ENCODE results near the gene EIF4H.
"Not testable (repeated sequence)": the region's sequence is repeated elsewhere in the genome, so short reads cannot be mapped to it uniquely, and the experiment has no call there.

EIF4H gene

DNA sequence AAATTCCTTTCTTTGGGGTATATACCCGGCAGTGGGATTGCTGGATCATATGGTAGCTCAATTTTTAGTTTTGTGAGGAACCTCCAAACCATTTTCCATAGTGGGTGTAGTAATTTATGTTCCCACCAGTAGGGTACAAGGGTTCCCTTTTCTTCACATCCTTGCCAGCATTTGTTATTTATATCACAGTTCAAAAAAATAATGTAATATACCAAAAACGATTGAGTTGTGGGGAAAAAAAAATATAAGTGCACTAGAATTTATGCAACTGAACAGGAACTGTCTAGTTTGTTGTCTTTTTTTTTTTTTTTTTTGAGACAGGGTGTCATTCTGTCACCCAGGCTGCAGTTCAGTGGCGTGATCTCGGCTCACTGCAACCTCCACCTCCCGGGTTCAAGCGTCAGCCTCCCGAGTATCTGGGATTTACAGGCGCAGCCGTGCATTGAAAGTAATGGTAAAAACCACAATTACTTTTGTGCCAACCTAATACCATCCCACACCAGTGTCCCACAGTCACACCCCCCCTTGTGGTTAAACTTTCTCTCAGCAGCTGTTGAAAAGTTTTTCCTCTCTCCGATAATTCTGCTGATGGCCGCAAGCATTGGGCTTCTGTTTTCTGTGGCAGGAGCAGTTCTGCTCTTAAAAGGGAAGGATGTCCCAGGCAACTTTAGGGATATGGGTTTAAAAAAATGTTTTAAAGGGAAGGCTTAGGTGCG, 28.8 kb downstream of the EIF4H start:
- DNase-seq = no peak

DNA sequence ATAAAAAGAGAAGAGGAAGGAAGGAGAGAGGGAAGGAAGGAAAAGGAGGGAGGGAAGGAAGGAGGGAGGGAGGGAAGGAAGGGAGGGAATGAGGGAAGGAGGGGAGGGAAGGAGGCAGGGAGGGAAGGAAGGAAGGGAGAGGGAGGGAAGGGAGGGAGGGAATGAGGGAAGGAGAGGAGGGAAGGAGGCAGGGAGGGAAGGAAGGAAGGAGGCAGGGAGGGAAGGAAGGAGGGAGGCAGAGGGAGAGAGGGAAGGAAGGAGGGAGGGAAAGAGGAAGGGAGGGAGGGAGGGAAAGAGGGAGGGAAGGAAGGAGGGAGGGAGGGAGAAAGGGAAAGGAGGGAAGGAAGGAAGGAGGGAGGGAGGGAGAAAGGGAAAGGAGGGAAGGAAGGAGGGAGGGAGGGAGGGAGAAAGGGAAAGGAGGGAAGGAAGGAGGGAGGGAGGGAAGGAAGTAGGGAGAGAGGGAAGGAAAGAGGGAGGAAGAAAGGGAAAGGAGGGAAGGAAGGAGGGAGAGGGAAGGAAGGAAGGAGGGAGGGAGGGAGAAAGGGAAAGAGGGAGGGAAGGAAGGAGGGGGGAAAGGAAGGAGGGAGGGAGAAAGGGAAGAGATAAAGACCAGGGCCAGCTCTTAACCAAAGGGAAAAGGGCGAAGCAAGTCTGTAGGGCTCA, 29.9 kb downstream of the EIF4H start:
- no peak for DNase-seq

DNA sequence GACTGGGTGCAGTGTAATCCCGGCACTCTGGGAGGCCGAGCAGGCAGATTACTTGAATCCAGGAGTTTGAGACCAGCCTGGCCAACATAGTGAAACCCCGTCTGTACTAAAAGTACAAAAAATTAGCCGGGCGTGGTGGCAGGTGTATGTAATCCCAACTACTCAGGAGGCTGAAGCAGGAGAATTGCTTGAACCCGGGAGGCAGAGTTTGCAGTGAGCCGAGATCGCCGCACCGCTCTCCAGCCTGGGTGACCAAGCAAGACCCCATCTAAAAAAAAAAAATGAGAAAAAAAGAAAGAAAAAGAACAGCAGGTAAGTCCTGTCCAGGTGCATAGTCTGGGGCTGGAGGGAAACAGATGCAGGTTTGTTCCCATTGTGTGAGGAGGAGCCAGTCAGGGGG, 31.9 kb downstream of the EIF4H start:
- not testable (repeated sequence) for DNase-seq

DNA sequence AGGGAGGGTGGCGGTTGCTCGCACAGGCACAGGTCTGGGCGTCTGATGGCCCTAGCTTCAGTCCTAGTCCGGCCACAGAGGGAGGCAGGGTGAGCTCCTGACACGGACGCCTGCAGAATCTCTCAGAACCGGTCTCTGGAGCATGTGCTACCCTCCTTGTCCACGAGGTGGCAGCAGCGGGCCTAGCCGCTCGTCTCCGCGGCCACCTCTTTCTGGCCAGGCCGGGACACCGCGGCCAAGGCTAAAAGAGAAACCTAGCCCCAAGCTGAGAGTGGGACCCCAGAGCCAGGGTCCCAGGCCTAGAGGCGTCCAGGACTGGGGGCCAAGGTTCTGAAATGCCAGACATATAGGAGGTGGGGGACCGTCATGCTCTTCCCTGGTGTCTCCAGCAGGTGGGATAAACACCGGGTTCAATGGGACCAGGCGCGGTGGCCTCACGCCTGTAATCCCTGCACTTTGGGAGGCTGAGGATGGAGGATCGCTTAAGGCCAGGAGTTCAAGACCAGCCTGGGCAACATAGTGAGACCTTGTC, 32.5 kb downstream of the EIF4H start:
- peak; percentile 82 for DNase-seq

DNA sequence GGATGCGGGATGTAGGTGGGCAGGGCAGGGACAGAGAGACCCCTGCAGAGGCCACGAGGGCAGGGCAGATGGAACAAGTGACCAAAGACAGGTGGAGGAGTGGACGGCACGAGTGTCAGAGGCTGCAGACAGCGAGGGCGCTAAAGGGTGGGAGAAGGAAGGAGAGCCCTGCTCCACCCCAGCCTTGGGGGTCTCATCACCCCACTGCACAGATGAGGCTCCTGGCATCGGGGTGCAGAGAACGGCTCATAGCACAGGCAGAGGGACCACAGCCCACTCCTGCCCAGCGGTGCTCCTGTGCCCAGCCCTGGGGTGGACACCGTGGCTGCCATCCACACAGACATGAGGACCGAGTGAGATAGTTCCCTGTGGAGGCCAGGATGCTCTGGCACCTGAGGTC, 33.4 kb downstream of the EIF4H start:
- DNase-seq = no peak

DNA sequence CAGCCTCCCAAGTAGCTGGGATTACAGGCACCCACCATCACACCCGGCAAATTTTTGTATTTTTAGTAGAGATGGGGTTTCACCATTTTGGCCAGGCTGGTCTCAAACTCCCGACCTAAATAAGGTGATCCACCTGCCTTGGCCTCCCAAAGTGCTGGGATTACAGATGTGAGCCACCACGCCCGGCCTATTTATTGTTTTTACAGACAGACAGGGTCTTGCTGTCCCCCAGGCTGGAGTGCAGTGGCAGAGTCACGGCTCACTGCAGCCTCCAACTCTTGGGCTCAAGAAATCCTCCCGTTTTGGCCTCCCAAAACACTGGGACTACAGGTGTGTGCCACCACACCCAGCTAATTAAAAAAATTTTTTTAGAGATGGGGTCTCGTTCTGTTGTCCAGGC, 34.1 kb downstream of the EIF4H start:
- not testable (repeated sequence) for DNase-seq

DNA sequence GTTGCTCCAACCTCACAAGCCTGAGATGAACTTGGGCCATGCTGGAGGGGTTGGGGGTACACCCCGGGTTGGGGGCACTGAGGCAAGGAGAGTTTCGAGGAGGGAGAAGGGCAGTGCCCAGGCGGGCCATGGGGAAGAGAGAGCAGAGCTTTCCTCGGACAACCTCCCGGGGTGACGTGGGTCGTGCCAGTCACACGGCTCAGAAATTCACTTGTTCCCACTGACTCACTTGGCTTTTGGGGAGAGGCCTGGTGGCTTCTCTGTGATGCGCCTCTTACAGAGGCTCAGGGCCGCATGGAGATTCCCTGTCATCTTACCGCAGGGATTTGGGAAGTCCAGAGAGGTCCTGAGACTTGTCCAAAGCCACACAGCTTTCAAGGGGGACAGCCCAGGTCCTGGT, 38.5 kb downstream of the EIF4H start:
- DNase-seq = no peak

DNA sequence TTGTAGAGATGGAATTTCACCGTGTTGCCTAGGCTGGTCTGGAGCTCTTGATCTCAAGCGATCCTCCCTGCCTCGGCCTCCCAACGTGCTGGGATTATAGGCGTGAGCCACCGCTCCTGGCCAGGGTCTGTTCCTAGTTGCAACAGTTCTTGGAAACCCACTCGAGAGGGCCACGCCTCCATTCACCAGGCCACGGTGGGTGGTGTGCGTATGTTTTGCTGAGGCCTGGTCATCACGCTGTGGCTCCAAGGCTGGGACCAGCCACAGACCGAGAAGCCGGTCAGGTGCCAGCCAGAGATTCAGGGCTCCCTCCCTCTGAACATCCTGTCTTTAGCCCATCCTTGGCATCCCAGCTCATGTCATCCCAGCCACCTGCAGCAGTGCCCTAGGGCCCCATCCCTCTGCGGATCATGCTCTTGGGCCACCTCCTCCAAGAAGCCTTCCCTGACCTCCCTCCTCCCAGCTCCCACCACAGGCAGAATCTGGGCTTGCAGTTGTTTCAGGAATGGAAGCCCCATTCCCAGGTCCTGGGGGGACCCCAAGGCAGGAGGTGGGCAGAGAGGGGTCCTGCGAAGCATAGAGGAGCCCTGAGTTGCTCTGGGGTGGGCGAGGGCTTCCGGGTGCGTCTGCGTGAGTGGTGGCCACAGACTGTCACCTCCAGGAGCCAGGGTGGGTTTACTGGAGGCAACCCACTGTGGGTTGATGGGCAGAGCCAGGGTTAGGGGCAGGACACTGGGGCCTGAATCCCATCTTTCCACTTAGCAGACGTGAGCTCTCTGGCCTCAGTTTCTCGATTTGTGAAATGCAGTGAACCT, 40.9 kb downstream of the EIF4H start:
- no peak for DNase-seq

DNA sequence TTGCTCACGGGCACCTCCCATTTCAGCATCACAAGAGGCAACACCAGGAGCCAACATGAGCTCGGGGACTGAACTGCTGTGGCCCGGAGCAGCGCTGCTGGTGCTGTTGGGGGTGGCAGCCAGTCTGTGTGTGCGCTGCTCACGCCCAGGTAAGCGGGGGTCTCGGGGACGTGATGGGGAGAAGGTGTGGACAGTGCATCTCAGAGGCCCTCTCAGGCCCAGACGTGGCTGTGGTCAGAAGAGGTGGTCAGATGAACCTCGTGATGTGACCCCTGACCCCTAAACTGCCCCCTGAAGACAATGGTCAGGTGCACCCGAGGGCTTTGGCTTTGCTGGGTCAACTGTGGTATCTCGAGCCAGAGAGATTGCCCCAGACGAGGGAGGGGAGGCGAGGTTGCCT, 41.8 kb downstream of the EIF4H start:
- no peak for DNase-seq

DNA sequence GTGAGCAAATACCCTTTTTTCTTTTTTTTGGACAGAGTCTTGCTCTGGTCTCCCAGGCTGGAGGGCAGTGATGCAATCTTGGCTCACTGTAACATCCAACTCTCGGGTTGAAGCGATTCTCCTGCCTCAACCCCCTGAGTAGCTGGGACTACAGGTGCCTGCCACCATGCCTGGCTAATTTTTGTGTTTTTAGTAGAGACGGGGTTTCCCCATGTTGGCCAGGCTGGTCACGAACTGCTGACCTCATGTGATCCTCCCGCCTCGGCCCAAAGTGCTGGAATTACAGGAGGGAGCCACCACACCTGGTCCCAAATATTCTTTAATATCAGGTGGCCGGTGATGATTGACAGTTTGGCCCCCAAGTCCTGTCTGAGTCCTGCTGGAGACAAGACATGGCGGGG, 42.2 kb downstream of the EIF4H start:
- DNase-seq = no peak

DNA sequence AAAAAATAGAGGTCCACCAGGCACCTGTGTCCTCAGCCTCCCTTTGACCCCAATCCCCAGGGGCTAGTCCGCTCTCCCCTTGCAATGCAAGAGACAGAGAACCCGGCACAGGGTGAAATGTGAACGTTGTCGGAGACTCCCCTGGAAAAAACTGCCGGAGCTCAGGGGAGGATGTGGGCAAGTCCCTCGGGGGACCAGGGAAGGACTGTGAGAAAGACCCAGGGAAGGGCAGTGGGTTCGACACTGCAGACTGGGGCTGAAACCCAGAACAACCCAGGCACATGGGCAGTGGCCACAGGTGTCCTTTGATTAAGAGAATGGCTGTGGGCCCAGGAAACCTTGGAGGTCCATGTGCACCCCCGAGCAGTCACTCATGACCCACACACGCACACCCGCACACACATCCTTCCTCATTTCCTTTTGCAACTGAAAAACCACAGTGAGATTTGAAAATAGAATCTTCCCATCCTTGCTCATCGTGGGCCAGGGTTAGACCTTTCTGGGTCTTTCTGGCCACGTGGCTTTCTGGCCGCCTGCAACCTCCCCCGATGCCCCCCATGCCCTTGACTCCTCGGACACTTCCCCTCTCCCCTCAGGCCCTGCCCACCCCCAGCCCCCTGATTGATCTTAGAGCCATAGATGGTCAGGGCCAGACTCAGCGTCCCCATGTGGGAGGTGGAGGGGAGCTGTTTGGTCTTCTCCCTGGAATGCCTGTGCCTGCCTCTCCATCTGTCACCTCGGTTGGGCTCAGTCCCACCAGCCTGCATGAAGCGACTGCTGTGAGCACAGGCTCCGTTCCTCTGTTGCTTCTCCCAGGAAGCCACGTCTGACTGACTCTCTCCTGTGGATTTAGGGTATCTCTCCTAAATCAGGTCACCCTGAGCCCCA, 43.5 kb downstream of the EIF4H start:
- no peak for DNase-seq

DNA sequence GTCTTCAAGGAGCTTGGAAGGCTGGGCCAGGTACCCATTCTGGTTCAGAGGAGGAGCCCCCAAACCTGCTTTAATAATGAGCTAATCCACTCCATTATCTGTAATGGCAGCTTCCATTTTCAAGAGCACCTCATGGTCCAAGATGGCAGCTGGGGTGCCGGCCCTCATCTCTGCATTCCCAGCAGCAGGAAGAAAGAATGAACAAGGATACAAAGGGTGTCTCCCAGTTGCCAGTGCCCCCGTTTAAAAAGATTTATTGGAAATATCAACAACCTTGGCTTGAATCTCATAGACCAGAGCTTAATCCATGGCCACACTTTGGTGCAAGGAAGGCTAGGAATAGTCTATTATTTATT, 44.2 kb downstream of the EIF4H start:
- no peak for DNase-seq

DNA sequence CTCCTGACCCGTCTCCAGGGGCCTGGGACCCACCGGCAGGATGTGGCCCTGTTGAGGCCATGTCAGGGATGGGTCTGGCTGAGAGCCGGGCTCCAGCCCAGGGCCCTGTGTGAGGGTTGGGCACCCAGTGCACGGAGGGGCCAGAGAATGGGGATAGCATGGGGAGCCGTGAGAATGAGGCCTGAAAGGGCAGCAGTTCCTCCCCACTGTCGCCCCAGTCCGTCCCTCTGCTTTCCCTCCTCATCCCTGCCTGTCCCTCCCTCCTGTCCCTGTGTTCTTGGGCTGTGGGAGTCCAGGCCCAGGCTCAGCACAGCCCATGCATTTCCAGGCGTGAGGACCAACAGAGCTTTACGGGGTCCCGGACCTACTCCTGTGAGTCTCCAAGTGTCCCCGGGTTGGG, 45.3 kb downstream of the EIF4H start:
- no peak for DNase-seq

DNA sequence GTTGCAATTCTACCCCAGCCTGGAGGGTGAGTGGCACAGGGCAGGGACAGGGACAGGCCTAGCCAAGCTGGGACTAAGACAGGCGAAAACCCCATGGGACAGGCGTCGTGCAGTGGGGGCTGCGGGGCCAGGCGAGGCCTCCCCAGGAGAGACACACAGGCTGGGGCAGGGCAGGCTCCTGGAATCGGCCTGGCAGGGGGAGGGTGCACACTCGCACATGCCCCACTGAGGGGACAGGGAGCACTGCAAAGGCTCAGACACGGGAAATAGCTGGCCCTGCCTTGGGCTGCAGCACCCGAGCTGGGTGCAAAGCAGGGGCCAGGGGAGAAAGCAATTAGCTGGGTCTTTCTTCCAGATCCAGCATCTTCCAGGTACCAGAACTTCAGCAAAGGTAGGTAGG, 46.1 kb downstream of the EIF4H start:
- no peak for DNase-seq

DNA sequence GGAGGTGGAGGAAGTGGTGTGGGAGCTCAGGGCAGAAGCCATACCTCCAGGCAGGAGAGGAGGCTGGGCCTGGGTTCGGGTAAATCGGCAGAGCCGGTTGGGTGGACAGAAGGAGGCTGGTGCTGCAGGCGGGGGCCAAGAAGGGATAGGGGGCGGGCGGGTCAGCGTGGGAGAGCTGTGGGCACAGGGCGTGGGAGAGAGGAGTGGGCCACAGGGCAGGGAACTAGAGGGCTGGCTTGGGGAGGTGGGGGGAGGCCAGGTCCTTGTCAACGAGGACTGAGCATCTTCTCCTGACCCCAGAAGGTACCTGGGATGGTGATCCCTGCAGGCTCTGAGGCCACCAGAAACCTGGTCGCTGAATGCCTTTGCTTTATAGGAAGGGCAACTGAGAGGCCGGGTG, 47.6 kb downstream of the EIF4H start:
- DNase-seq = no peak

DNA sequence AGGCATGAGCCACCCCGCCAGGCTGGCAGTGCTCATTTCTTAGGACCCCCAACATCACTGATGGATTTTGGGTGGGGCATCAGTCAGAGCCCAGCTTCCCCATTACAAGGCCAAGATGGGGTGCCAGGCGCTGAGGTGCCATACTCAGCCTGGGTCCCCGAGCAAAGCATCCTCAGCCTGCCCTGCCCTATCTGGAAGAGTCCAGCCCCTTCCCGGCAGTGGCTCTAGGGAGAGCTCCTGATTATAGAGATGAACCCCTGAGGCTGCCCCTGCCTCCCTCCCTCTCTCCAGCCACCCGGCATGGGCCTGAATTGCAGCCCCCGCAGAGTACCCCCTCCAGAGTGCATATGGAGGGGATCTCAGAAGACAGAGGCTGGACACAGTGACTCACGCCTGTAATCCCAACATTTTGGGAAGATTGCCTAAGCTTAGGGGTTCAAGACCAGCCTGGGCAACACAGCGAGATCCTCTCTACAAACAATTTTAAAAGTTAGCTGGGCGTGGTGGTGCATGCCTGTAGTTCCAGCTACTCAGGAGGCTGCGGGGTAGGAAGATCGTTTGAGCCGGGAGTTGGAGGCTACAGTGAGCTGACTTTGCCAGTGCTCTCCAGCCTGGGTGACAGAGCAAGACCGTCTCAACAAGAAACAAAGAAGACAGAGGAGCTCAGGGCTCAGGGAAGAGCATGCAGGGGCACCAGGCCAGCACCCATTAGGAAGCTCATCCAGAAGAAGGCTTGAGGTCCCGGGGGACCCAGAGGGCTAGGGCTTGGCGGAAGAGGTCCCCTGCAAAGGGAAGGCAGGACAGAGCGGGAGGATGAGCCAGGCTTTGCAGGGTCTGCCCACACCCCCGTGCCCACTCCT, 48.9 kb downstream of the EIF4H start:
- no peak for DNase-seq

DNA sequence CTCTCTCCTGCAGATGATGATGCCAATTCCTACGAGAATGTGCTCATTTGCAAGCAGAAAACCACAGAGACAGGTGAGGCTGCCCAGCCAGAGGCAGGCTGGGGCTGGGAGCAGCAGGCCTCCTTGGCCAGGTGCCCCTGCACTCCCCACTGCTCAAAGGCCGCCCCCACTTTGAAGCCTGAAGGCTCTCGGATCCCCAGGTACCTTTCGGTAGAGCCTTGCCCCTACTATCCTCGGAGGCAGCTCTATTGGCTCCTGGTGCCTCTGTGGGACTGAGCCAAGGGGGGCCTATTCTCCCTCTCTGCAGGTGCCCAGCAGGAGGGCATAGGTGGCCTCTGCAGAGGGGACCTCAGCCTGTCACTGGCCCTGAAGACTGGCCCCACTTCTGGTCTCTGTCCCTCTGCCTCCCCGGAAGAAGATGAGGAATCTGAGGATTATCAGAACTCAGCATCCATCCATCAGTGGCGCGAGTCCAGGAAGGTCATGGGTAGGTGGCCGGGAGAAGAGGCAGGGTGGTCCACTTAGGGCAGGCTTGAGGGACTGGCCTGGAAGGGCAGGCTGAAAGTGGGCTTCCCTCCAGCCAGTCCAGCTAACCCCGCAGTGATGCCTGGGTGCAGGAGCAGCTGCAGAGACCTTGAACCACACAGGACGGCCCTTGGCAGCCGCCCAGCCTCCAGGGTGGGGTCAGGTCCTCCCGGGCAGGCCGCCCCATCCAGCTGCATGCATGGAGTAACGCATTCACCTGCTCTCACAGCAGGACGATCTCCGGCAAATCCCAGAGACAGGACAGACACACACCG, 49.8 kb downstream of the EIF4H start:
- no peak for DNase-seq

DNA sequence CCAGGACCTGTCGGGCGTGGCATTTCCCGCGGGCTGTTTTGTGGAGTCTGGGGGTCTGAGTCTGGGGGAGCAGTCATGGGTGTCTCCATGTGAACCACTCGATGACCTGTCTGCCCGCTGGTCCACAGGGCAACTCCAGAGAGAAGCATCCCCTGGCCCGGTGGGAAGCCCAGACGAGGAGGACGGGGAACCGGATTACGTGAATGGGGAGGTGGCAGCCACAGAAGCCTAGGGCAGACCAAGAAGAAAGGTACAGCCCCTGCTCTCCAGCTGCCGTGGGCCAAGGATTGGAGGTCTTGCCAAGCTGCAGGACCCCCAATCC, 50.3 kb downstream of the EIF4H start:
- no peak for DNase-seq

DNA sequence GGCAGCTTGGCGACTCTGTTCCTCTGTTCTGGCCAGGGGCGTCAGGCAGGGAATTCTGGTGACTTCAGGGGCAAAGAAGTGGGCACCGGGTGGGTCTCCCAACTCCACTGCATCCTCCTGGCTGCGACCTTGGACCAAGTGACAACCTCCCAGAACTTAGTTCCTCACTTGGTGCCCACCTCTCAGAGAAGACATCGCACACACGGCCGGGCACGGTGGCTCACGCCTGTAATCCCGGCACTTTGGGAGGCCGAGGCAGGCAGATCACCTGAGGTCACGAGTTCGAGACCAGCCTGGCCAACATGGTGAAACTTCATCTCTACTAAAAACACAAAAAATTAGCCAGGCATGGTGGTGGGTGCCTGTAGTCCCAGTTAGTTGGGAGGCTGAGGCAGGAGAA, 50.8 kb downstream of the EIF4H start:
- DNase-seq = not testable (repeated sequence)

DNA sequence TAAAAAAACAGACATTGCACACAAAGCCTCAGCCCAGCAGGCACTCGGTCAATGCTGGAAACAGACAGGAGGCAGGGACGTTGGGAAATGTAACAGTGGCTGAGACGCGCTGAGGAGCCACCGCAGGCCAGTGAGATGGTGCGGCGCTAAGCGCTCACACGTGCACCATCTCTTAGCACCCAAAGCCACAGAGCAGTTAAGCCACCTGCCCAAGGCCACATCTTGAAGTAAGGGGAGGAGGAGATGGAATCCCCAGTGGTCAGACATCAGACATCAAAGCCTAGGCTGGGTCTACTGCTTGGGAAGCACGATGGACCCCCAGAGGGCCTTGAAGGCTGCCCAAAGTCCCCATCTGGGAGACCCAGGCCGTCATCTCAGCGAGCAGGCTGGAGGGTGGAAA, 51.2 kb downstream of the EIF4H start:
- DNase-seq = no peak

DNA sequence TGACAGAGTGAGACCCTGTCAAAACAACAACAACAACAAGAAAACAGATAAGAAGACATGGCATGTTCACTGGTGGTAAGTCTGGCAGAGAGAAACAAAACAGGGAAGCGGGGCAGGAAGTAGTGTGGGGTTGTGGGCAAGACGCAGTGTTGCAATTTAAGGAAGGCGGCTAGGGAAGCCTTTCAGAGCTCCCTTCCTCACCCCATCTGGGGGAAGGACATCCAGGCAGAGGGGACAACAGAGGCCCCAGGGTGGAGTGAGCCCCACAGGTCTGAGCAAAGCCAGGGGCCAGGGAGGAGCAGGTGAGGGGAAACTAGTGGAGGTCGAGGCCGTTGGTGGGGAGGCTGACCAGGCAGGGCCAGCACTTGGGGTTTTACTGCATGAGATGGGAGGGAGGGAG, 52.5 kb downstream of the EIF4H start:
- DNase-seq = no peak
